ENCODE data around the gene ADAMTS12.

The ADAMTS12 gene

GRCh38 chr5:33800241-33800950, 91.4 kb downstream of the ADAMTS12 start:
- no peak for DNase-seq (ENCODE audit: low spot score)

GRCh38 chr5:33795496-33795895, 96.3 kb downstream of the ADAMTS12 start:
- no peak for DNase-seq (ENCODE audit: low spot score)

- DNase-seq (ENCODE audit: low spot score): no peak
These were observed 97.1 kb downstream of the ADAMTS12 start for GRCh38 chr5:33794550-33795181.

GRCh38 chr5:33793836-33794549, 97.8 kb downstream of the ADAMTS12 start:
- DNase-seq (ENCODE audit: low spot score): no peak

GRCh38 chr5:33793276-33793675, 98.5 kb downstream of the ADAMTS12 start:
- DNase-seq (ENCODE audit: low spot score): no peak

- DNase-seq (ENCODE audit: low spot score): no peak
These were observed 99.2 kb downstream of the ADAMTS12 start for GRCh38 chr5:33792559-33792958.

- DNase-seq (ENCODE audit: low spot score): no peak
These were observed 102.2 kb downstream of the ADAMTS12 start for GRCh38 chr5:33789567-33789957.

- no peak for DNase-seq (ENCODE audit: low spot score)
These were observed 102.7 kb downstream of the ADAMTS12 start for GRCh38 chr5:33788922-33789566.

- DNase-seq (ENCODE audit: low spot score): no peak
These were observed 106.2 kb downstream of the ADAMTS12 start for GRCh38 chr5:33785571-33785970.

- no peak for DNase-seq (ENCODE audit: low spot score)
These were observed 110.5 kb downstream of the ADAMTS12 start for GRCh38 chr5:33781286-33781685.

GRCh38 chr5:33776151-33776660, 115.6 kb downstream of the ADAMTS12 start:
- DNase-seq (ENCODE audit: low spot score): no peak

GRCh38 chr5:33774341-33774740, 117.4 kb downstream of the ADAMTS12 start:
- no peak for DNase-seq (ENCODE audit: low spot score)

GRCh38 chr5:33772380-33772897, 119.4 kb downstream of the ADAMTS12 start:
- DNase-seq (ENCODE audit: low spot score): no peak

GRCh38 chr5:33769968-33770367, 121.8 kb downstream of the ADAMTS12 start:
- DNase-seq (ENCODE audit: low spot score): no peak

GRCh38 chr5:33769196-33769595, 122.6 kb downstream of the ADAMTS12 start:
- no peak for DNase-seq (ENCODE audit: low spot score)

GRCh38 chr5:33766023-33766422, 125.8 kb downstream of the ADAMTS12 start:
- DNase-seq (ENCODE audit: low spot score): no peak

GRCh38 chr5:33764786-33765185, 127.0 kb downstream of the ADAMTS12 start:
- no peak for DNase-seq (ENCODE audit: low spot score)

GRCh38 chr5:33763435-33763834, 128.4 kb downstream of the ADAMTS12 start:
- no peak for DNase-seq (ENCODE audit: low spot score)

GRCh38 chr5:33762859-33763258, 128.9 kb downstream of the ADAMTS12 start:
- no peak for DNase-seq (ENCODE audit: low spot score)

- no peak for DNase-seq (ENCODE audit: low spot score)
These were observed 130.7 kb downstream of the ADAMTS12 start for GRCh38 chr5:33761139-33761538.

- DNase-seq (ENCODE audit: low spot score): no peak
These were observed 133.1 kb downstream of the ADAMTS12 start for GRCh38 chr5:33758737-33759136.

- no peak for DNase-seq (ENCODE audit: low spot score)
These were observed 135.3 kb downstream of the ADAMTS12 start for GRCh38 chr5:33756491-33756890.
